HFFc6 (cell line): ENCODE data around the gene FGF1. TPM values are rescaled to one million over a fixed set of nuclear protein-coding genes. Genes with fewer than 3 reads are reported as not detected.

Experiments
- DNase-seq: peaks from one replicate; pipeline ENCODE4 v3.0.0-alpha.2; 2018
- H3K27ac Mint-ChIP-seq: 2 replicates; pipeline ENCODE4 v1.8.0; 2020; ENCODE audit warnings: mild to moderate bottlenecking, mixed read lengths
- H3K27me3 Mint-ChIP-seq: 2 replicates; pipeline ENCODE4 v1.8.0; 2021; ENCODE audit warnings: mild to moderate bottlenecking, moderate library complexity, mixed read lengths; ENCODE audit not compliant: insufficient read depth
- H3K36me3 Mint-ChIP-seq: 2 replicates; pipeline ENCODE4 v1.8.0; 2021; ENCODE audit warnings: low read depth, mixed read lengths
- H3K4me1 Mint-ChIP-seq: 2 replicates; pipeline ENCODE4 v1.8.0; 2020; ENCODE audit warnings: low read depth, mixed read lengths
- H3K4me3 Mint-ChIP-seq: 2 replicates; pipeline ENCODE4 v1.8.0; 2020; ENCODE audit warnings: mild to moderate bottlenecking, moderate library complexity, mixed read lengths
- H3K9me3 Mint-ChIP-seq: 2 replicates; pipeline ENCODE4 v1.8.0; 2020; ENCODE audit warnings: mild to moderate bottlenecking, mixed read lengths
- total RNA-seq, 6 experiments: library from RNA; stranded (reverse); fragmentation: NEBNext Ultra II Directional; extraction: Animal tissue kit (Norgen Biotek cat#: 25700); gene quantifications; 2 replicates in 1 of 6; 3 replicates in 5 of 6; pipeline ENCODE4 v1.2.3, GENCODE V29; 2021
- TF ChIP-seq, protein P1 (sequence below): fragments of 200-600 bp; sonication (generic); IDR thresholded peaks from 2 replicates; pipeline ENCODE4 v1.5.0; 2021; ENCODE audit warnings: antibody characterized with exemption, mild to moderate bottlenecking

FGF1 gene
- total RNA-seq, 6 experiments from 2014 or later, result 34.2 to 42.4 (median 37.2) TPM

DNA sequence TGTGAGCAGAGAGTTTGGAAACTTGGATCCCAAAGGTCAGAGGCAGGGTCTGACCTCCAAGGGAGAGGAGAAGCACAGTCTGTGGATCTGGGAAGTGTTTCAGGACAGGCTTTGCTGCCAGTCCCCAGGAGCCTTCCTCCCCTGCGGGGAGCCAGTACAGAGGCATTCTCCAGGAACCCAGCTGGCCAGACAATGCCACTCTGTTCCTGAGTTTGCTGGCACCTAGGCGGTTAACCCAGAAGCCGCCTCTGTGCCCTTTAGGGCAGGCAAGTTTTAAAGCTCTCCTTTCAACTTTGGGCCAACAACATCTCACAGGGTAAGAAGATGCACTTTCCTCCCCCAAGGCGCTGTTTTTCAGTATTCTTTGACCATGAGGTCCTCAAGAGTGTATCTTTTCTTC is 37.0 kb upstream of the FGF1 start:
- no peak overlapping the region for H3K4me3 Mint-ChIP-seq
- TF ChIP-seq, protein P1, sequence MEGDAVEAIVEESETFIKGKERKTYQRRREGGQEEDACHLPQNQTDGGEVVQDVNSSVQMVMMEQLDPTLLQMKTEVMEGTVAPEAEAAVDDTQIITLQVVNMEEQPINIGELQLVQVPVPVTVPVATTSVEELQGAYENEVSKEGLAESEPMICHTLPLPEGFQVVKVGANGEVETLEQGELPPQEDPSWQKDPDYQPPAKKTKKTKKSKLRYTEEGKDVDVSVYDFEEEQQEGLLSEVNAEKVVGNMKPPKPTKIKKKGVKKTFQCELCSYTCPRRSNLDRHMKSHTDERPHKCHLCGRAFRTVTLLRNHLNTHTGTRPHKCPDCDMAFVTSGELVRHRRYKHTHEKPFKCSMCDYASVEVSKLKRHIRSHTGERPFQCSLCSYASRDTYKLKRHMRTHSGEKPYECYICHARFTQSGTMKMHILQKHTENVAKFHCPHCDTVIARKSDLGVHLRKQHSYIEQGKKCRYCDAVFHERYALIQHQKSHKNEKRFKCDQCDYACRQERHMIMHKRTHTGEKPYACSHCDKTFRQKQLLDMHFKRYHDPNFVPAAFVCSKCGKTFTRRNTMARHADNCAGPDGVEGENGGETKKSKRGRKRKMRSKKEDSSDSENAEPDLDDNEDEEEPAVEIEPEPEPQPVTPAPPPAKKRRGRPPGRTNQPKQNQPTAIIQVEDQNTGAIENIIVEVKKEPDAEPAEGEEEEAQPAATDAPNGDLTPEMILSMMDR, result no peak
- H3K27me3 Mint-ChIP-seq, result no peaks in the 10 kb centered on the region
- no peaks in the 10 kb centered on the region for H3K9me3 Mint-ChIP-seq
- no peaks in the 10 kb centered on the region for H3K36me3 Mint-ChIP-seq
- peaks cover 53% of the 10 kb centered on the region for H3K4me1 Mint-ChIP-seq
- no peak overlapping the region for H3K27ac Mint-ChIP-seq
- no peak for DNase-seq

DNA sequence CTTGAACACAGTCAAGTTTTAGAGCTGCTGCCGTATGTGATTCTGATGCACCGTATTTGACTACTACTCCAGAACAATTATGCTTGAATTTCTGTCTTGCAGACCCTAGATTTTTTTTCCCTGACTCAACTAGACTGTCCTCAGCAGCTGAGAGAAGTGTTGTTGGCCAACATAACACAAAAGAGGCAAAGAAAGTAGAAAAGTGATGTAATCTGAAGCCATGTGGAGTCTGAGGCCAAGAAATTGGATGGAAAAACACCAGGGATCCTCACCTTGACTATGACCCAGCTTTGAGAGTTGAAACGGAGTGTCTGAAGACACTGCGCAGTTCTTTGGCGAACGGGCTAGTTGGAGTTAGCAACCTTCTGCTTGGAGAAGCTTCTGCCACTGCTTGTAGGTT is 36.3 kb upstream of the FGF1 start:
- DNase-seq, result no peak
- no peaks in the 10 kb centered on the region for H3K9me3 Mint-ChIP-seq
- peaks cover 52% of the 10 kb centered on the region for H3K4me1 Mint-ChIP-seq
- no peaks in the 10 kb centered on the region for H3K36me3 Mint-ChIP-seq
- H3K4me3 Mint-ChIP-seq, result no peak overlapping the region
- TF ChIP-seq, protein P1, result no peak
- no peak overlapping the region for H3K27ac Mint-ChIP-seq
- H3K27me3 Mint-ChIP-seq, result no peaks in the 10 kb centered on the region

DNA sequence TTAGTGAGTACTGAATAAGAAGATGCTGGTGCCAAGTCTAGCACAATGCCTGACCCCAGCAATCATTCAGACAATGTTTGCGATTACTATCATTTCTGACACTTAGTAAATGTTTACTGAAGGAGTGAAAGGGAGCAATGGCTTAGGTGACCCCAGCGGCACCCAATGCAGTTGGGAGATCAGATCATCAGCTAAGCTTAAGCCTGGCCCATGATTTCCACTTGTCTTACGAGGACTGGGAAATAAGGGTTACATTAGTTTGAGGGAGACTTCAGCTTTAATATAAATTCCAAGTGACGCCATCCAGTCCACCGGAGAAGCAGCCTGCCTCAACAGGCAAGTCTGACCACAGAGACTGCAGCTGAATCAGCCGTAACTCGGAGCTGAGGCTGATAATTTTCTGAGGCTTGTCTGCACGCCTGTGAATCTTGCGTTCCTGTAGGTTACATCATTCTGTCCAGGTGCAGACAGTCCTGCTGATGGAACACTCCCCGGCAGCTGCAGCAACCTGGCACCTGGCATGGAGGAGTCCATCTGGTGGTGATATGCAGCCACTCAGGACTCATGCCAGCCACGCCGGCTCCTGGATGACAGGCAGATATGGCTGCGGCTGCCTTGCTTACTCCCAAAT is 34.9 kb upstream of the FGF1 start:
- H3K36me3 Mint-ChIP-seq, result no peaks in the 10 kb centered on the region
- no peak overlapping the region for H3K4me3 Mint-ChIP-seq
- TF ChIP-seq, protein P1, result no peak
- DNase-seq, result no peak
- H3K27ac Mint-ChIP-seq, result no peak overlapping the region
- no peaks in the 10 kb centered on the region for H3K9me3 Mint-ChIP-seq
- H3K4me1 Mint-ChIP-seq, result peaks cover 44% of the 10 kb centered on the region
- H3K27me3 Mint-ChIP-seq, result no peaks in the 10 kb centered on the region

DNA sequence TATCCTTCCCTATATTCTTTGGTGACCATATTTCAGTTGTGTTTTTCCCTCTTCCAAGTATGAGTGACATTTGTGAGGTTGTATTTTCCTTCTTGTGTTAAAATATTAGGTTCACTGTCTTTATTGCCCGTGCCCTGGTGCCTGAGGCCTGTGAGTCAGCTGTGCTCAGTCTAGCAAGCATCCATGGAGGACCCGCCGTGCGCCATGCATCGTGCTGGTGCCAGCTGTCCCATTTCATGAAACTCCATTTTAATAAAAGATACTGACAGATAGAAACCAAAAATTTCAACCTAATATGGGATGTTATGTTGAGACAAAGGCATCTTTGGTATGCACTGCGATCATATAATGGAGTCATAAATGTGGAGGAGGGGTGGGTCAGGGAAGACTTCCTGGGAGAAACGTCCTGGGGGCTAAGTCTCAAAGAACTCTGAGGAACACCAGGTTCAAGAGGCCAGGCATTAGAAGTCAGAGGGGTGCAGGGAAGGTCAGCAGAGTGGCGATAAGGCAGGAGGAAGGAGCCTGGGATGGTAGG is 34.0 kb upstream of the FGF1 start:
- peak; percentile 35 for DNase-seq

DNA sequence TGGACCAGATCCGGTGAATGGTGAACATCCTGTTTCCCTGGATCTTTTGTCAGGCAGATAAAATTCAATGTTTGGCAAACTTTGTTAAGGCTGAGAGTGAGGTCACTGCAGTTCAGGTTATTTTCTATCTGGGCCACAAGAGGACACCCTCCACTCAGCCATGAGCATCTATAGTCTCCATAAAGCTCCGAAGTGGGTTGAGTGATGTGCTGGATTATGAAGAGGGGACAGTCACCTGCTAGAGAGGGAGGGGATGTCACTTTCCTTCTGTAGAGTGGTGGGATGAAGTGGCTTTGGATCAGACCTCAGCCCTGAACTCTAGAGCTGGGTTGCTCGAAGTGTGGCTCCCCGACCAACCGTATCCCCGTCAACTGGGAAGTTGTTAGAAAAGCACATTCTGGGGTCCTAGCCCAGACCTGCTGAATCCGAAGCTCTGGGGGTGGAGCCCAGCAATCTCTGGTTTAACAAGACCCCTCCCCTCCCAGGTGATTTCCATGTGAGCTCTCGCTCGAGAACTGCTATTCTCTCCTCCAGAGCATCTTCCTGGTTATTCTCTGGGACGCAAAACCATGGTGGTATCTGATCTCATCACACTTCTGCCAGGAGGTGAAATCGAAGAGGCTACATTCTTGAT is 31.8 kb upstream of the FGF1 start:
- Mint-ChIP-seq H3K9me3 (no peaks in the 10 kb centered on the region), H3K36me3 (no peaks in the 10 kb centered on the region), H3K27me3 (no peaks in the 10 kb centered on the region), H3K4me3 (no peak overlapping the region), H3K27ac (no peak overlapping the region), H3K4me1 (peaks cover 42% of the 10 kb centered on the region)
- DNase-seq, result peak; percentile 46
- TF ChIP-seq, protein P1, result peak; percentile 81

More for the DNA sequence above, 34.0 kb upstream of the FGF1 start:
- H3K27ac Mint-ChIP-seq, result peak overlapping the region; percentile 10; the same call in 1 of the 2 replicates
- H3K27me3 Mint-ChIP-seq, result no peaks in the 10 kb centered on the region
- TF ChIP-seq, protein P1, result no peak
- H3K36me3 Mint-ChIP-seq, result no peaks in the 10 kb centered on the region
- H3K4me1 Mint-ChIP-seq, result peaks cover 35% of the 10 kb centered on the region
- H3K9me3 Mint-ChIP-seq, result no peaks in the 10 kb centered on the region
- no peak overlapping the region; the same call in 1 of the 2 replicates for H3K4me3 Mint-ChIP-seq
